Liver (tissue), 5 donors: Measurements from ENCODE around the gene KIAA0586. TPM values are rescaled to one million over a fixed set of nuclear protein-coding genes. Genes with fewer than 3 reads are reported as not detected.

Experiments used
- polyA plus RNA-seq, 2 donors: library from polyadenylated mRNA; stranded (reverse) in 1 of 2; unstranded in 1 of 2; fragments of 200-250 nt in 1 of 2; fragments of >200 nt in 1 of 2; fragmentation: Nextera tagmentation in 1 of 2; extraction: Ambion mirVana in 1 of 2; gene quantifications; one replicate each; pipeline versions ENCODE4 v1.2.1 to v1.2.3, GENCODE V29; 2013 to 2015
- small RNA-seq: library from RNA; depleted of rRNA; stranded (forward); fragments of <200 nt; gene quantifications from one replicate; pipeline ENCODE3, GENCODE V24; 2014
- total RNA-seq, 2 donors: library from RNA; depleted of rRNA; stranded (reverse); fragments of >200 nt; gene quantifications; one replicate each; pipeline ENCODE4 v1.2.3, GENCODE V29; 2014
- donor health status: healthy.
- donor health status: healthy.
- donor health status: healthy.

Gene KIAA0586
- total and polyA plus RNA-seq, 4 donors = 3.6 to 18.2 (median 7.8) TPM

Small RNAs within 50 kb of the gene (small RNA-seq; reads per million reads assigned to genes)
- not detected for gene HSBP1P1
- gene RF00019 = not detected

Other genes with a start within 250 kb of the KIAA0586 start
- gene ACTR10, start 227.6 kb upstream of the KIAA0586 start, total RNA-seq = 10 to 100 TPM; 19.2 to 29.7 TPM
- gene ACTR10, start 227.6 kb upstream of the KIAA0586 start, polyA plus RNA-seq = 10 to 100 TPM; 20.6 to 42.0 TPM
- gene PSMA3, start 182.9 kb upstream of the KIAA0586 start, total RNA-seq = 100 to 1,000 TPM in 1 of 2 donors, 10 to 100 TPM in 1; 54.6 to 120 TPM
- gene PSMA3, start 182.9 kb upstream of the KIAA0586 start, polyA plus RNA-seq = 100 to 1,000 TPM; 106 to 192 TPM
- 10 to 100 TPM; 10.1 to 13.9 TPM for gene ARID4A, start 129.2 kb upstream of the KIAA0586 start, total RNA-seq
- gene ARID4A, start 129.2 kb upstream of the KIAA0586 start, polyA plus RNA-seq = 10 to 100 TPM in 1 of 2 donors, 1 to 10 TPM in 1; 3.8 to 26.9 TPM
- not detected for gene TOMM20L, start 31.8 kb upstream of the KIAA0586 start, total RNA-seq
- gene TOMM20L, start 31.8 kb upstream of the KIAA0586 start, polyA plus RNA-seq = not detected
- gene TIMM9, start 188 bp upstream of the KIAA0586 start, total RNA-seq = 10 to 100 TPM in 1 of 2 donors, 1 to 10 TPM in 1; 8.4 to 14.5 TPM
- gene TIMM9, start 188 bp upstream of the KIAA0586 start, polyA plus RNA-seq = 10 to 100 TPM; 20.2 to 38.1 TPM
- gene DACT1, start 210.2 kb downstream of the KIAA0586 start, total RNA-seq = 1 to 10 TPM; 2.1 to 3.8 TPM
- gene DACT1, start 210.2 kb downstream of the KIAA0586 start, polyA plus RNA-seq = 1 to 10 TPM in 1 of 2 donors, under 1 TPM in 1; 0.32 to 1.1 TPM